Sigmoid colon (tissue), 4 donors: ENCODE measurements around the gene MEIS1.

ENCODE experiments used
- CTCF ChIP-seq, 4 experiments: fragments of 450-650 bp in 3 of 4; fragments of 200-600 bp in 1 of 4; IDR thresholded peaks; one replicate each; pipeline ENCODE4 v1.5.1; 2016 to 2019; ENCODE audit warnings: antibody characterized with exemption in 4 of 4, mild to moderate bottlenecking in 3 of 4, moderate library complexity in 2 of 4
- EP300 ChIP-seq, 4 donors: sonication (generic); formaldehyde crosslinking; IDR thresholded peaks; one replicate each; pipeline ENCODE4 v1.6.1; 2017; ENCODE audit warnings: antibody characterized with exemption in 4 of 4
- POLR2A ChIP-seq, 2 donors: fragments of 450-650 bp; IDR thresholded peaks; one replicate each; pipeline ENCODE4 v1.6.1; 2016; ENCODE audit warnings: antibody characterized with exemption in 2 of 2, mild to moderate bottlenecking in 2 of 2, moderate library complexity in 2 of 2
- POLR2AphosphoS5 ChIP-seq, 4 donors: sonication (generic); formaldehyde crosslinking; IDR thresholded peaks; one replicate each; pipeline ENCODE4 v1.6.1; 2017; ENCODE audit warnings: antibody characterized with exemption in 4 of 4

DNA sequence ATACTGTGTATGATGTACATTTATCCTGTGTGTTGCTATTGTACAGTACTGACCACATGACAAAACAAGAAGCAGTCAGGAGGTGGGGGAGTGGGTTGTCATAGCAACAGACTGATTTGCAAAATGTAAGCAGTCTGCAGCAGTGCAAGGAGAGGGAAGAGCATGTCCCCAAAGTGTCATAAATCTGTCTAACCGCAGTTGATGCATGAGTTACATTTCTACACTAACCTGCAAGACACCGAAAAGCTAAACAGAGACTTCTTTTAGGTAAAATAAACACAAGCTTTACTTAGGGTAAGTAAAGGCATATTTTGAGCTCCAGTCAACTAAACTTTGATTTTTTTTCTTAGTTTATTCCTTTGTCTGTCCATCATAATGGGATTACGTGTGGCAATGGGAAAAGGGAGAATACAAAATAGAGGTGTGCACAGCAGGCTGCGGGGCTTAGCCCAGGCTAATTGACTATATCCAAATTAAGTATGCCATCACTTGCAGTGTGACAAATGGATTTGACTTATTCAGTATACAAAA is 134.5 kb downstream of the MEIS1 start:
- no peak for TF ChIP-seq POLR2A (IDR thresholded peaks at IDR 0.05)
- TF ChIP-seq CTCF (IDR thresholded peaks at IDR 0.05), result no peak
- no peak for TF ChIP-seq EP300 (IDR thresholded peaks at IDR 0.05)
- peak in 2 of 4 donors; percentile 8 to 25 for TF ChIP-seq POLR2AphosphoS5 (IDR thresholded peaks at IDR 0.05)
